AG04449 (cell line): Measurements from ENCODE around the gene NELL1.

Experiments
- CTCF ChIA-PET: fragments of 350-600 bp; formaldehyde crosslinking; extraction: SDS; loops from one replicate; lab custom pipeline; 2021; ENCODE audit warnings: antibody characterized with exemption; lab: Yijun Ruan, JAX
- POLR2A ChIA-PET: fragments of 400-600, 350-600 bp; formaldehyde crosslinking; extraction: SDS; loops from one replicate; lab custom pipeline; 2020; ENCODE audit warnings: antibody characterized with exemption, inconsistent platforms; lab: Yijun Ruan, JAX
- DNase-seq: peaks from one replicate; pipeline ENCODE4 v3.0.0-alpha.2; 2010; ENCODE audit warnings: low read depth, low spot score
- H3K4me3 ChIP-seq: 2 replicates; pipeline ENCODE4 v1.5.1; 2011; ENCODE audit warnings: low read depth, mild to moderate bottlenecking, control low read depth, low read length
- TF ChIP-seq, protein P1 (sequence below): IDR thresholded peaks from one replicate; pipeline ENCODE4 v1.5.1; 2011; ENCODE audit warnings: mild to moderate bottlenecking, moderate library complexity, low read length, control low read depth, inconsistent platforms; ENCODE audit not compliant: insufficient read depth; ENCODE audit errors: missing control alignments

NELL1 gene

DNA sequence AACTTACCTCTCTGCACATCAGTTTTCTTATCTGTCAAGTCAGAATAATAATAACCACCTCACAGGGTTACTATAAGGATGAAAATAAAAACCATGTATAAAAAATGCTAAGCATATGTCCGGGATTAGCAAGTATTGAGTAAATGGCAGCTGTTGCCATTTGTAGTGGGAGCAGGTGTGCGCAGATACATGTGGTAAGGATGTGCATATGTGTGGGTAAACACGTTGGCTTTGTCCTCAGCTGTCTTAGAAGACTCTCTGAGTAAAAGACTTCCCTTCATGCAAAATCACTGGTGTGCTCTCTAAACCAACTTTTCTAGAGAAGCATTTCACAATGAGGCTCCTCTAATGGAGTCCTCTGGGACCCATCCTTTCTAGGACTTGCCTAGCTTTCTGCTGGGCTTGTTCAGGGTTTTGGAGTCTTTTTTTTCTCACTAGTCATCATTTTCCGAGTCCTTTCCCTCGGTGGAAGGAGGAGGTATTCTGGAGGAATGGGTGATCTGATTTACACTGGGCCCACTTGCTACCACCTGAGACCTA lies 62.4 kb downstream of the NELL1 start:
- POLR2A ChIA-PET = no interaction called here
- CTCF ChIA-PET = no interaction called here
- no peak for DNase-seq
- no peak overlapping the region for H3K4me3 ChIP-seq
- TF ChIP-seq, protein P1, sequence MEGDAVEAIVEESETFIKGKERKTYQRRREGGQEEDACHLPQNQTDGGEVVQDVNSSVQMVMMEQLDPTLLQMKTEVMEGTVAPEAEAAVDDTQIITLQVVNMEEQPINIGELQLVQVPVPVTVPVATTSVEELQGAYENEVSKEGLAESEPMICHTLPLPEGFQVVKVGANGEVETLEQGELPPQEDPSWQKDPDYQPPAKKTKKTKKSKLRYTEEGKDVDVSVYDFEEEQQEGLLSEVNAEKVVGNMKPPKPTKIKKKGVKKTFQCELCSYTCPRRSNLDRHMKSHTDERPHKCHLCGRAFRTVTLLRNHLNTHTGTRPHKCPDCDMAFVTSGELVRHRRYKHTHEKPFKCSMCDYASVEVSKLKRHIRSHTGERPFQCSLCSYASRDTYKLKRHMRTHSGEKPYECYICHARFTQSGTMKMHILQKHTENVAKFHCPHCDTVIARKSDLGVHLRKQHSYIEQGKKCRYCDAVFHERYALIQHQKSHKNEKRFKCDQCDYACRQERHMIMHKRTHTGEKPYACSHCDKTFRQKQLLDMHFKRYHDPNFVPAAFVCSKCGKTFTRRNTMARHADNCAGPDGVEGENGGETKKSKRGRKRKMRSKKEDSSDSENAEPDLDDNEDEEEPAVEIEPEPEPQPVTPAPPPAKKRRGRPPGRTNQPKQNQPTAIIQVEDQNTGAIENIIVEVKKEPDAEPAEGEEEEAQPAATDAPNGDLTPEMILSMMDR = no peak

GRCh38 chr11:20739107-20739506 lies 69.7 kb downstream of the NELL1 start:
- ChIA-PET POLR2A (no interaction called here), CTCF (no interaction called here)
- no peak for DNase-seq
- H3K4me3 ChIP-seq = no peak overlapping the region
- TF ChIP-seq, protein P1 = no peak

DNA sequence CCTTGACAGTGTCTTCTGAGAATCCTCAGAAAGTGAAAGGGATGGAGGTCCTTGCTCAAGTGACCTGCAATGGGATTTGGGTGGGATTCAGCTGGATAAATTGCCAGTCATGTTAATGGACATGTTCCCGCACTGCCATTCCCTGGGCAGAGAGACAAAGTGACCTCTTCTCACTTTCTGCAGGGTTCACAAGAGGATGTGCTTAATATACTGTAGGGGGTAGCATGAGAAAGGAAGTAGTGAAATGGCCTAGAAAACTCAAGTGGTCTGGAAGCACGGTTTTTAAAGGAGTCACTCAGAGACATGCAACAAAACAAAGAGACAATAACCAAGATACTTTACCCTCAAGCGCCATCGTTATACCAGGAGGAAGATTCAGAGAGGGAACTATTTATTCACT lies 70.2 kb downstream of the NELL1 start:
- TF ChIP-seq, protein P1 = no peak

GRCh38 chr11:20754933-20755332 lies 85.5 kb downstream of the NELL1 start:
- TF ChIP-seq, protein P1 = no peak
- DNase-seq = no peak
- ChIA-PET CTCF (no interaction called here), POLR2A (no interaction called here)
- no peak overlapping the region for H3K4me3 ChIP-seq

More for the DNA sequence above, 70.2 kb downstream of the NELL1 start:
- no peak for DNase-seq
- ChIA-PET CTCF (no interaction called here), POLR2A (no interaction called here)
- H3K4me3 ChIP-seq = no peak overlapping the region

DNA sequence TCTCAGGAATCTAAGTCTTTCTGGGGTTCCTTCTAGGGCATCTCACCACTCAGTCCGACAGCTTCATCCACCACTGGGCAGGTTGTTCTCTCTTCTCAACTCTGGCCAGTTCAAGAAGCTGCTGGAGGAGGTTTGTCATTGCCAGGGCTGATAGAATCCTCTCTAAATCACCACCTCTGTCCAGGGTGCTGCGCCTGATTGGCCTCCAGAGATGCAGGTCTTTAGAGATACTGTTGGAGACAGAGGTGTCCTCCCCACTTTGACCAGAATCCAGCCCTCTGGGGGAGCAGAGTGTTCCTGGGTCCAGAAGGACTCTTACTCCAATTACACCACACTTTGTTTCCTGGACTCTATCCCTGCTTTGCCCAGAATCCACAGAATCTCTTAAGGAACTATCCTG lies 90.2 kb downstream of the NELL1 start:
- ChIA-PET CTCF (no interaction called here), POLR2A (no interaction called here)
- TF ChIP-seq, protein P1 = no peak
- H3K4me3 ChIP-seq = no peak overlapping the region
- DNase-seq = no peak

GRCh38 chr11:20760811-20761210 lies 91.4 kb downstream of the NELL1 start:
- ChIA-PET CTCF (no interaction called here), POLR2A (no interaction called here)
- TF ChIP-seq, protein P1 = no peak

More at GRCh38 chr11:20760811-20761210, 91.4 kb downstream of the NELL1 start:
- DNase-seq = no peak
- H3K4me3 ChIP-seq = no peak overlapping the region
